HG03432 (cell line): ENCODE data around the gene FDPS.
A peak's percentile ranks its signal among the peaks of the same experiment; 100 is the strongest.

Experiments
- ATAC-seq: cut with Tn5 transposase; IDR thresholded peaks from one replicate; pipeline ENCODE4 v1.9.1; 2021; ENCODE audit warnings: mild to moderate bottlenecking, moderate library complexity; ENCODE audit not compliant: unreplicated experiment

FDPS gene

DNA sequence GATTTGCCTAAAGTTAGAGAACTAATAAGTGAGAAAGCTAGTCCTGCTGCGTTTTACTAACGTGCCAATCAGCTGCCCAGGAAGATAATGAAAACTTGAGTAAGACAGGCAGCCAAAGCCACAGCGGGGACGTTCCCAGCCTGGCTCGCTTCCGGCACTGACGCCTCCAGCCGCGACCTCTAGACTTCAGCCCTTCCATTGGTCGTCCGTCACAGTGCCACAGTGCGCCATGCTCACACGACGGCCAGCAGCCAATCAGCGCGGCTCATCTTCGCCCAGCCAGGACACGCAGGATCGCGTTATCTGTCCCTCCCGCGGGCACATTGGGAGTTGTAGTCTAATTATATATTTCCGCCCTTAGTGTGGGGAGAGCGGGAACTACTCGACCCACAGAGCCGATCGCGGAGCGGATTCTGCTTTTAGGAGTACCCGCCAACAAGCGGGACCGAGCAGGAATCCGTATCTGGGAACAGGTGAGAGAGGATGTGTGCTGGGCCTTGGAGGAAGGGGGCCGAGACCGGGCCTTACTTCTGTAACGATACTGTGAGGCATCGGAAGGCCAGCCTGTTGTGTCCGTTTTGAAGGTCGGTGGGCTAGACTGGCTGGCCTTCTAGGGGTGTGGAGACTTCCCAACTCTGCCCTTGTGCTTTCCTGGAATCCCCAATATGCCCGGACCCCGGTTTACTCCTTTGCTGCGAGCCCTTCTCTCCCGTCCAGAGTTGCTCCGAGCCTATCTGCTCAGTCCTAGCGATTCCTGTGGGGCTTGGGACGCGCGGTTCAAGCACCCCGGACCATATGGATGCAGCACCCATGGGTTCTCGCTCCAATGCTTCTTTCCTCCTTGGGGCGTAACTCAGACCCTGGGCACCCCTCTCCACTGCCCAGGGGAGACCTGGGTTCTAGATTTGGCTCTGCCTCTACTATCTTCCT lies at the start of gene FDPS:
TSS of gene FDPS (plus strand) at position 374 of the 930 bp plus-strand sequence. CDS start 924 bp downstream, outside the sequence.
- peak; percentile 94 for ATAC-seq

DNA sequence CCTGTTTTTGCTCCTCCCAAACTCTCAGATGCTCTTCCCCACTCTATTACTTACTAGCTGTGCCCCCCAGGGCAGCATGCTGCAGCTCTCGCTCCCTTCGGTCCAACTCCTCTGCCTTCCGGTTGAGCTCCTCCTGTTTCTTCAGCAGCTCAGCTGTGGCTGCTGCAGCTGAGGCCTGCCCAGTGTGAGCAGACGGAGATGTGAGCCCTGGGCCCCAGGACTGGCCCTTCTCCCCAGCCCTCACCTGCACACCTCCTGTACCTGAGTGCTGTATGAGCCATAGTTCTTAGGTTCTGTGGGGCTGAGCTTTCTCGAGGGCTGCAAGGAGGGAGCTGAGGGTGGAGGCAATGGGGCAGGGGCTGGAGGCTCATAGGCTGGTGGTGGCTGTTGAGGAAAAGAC lies 48.4 kb upstream of the FDPS start:
- no peak for ATAC-seq

DNA sequence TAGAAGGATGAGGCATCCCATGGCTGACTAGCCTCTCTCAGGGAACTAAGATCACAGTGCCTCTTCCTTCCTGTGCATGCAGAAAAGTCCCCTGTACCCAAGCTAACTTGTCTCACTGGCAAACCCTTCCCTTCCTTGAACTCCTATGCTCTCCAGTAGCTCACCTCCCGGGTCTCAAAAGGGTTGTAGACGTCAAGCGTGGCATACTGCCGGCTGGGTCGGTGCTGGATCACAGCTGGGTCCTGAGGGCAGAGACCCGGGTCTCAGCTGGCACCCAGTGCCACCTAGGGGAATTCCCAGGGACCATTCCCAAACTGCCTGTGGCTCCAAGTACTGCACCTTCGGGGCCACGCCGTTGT lies 47.2 kb upstream of the FDPS start:
- ATAC-seq: peak; percentile 8

- peak; percentile 86 for ATAC-seq
Measured at GRCh38 chr1:155261852-155262673, 46.6 kb upstream of the FDPS start, which contains the start of gene SCAMP3. TSS of gene SCAMP3 (minus strand) at chr1:155262360. CDS start at chr1:155262151, 209 bp downstream.

DNA sequence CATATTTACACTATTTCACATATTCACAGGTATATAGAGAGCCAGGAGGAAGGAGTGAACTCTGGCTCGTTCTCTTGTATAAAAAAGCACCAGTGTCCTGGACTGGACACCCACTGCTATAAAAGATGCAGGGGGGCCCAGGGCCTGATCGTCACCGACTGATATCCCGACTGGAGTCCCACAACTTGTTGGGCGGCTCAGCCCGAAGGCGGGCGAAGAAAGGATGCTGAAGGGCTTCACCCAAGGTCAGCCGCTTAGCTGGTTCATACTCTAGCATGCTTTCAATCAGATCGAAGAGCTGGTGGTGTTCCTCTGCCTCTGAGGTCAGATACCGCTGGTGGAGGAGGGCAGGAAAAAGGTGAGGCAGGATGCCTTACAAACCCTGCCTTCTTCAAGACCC lies 45.6 kb upstream of the FDPS start:
- no peak for ATAC-seq

- ATAC-seq: no peak
Measured at GRCh38 chr1:155266553-155266952, 42.1 kb upstream of the FDPS start.

DNA sequence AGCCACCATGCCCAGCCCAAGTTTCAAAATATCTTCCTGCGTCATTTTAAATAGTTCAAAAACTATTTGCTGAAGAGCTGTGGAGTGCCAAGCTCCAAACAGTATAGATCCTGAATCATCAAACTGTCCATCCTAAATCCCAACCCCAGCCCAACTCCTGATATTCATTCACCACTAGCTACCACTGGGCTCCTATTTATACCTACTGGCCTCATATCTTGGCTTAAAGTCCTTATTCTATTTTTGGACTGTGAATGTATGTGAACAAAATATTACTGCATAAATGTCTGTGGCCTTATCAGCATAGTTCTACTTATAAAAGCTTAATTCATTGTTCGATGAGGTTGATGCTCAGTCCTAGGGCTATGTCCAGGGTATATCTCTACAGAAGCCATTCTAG lies 41.3 kb upstream of the FDPS start:
- no peak for ATAC-seq

DNA sequence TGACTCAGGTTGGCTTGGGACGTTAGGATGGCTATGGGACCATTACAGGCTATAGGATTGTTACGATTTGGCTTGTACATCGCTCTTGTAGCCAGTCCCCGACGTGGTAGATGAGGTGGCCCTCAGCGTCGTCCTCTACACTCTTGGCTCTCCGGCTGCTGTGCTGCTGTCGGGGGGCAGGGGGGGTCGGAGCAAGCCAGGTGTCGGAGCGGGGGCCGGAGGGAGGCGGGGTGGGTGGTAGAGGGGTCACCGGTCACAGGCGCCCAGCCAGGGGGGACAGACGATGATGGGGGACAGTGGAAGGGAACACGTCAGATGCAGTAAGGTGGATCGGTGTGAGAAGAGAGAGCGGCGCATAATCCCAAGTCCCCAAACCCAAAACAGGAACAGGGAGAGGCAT lies 40.0 kb upstream of the FDPS start:
- ATAC-seq: no peak

GRCh38 chr1:155269381-155269780 lies 39.3 kb upstream of the FDPS start:
- no peak for ATAC-seq

DNA sequence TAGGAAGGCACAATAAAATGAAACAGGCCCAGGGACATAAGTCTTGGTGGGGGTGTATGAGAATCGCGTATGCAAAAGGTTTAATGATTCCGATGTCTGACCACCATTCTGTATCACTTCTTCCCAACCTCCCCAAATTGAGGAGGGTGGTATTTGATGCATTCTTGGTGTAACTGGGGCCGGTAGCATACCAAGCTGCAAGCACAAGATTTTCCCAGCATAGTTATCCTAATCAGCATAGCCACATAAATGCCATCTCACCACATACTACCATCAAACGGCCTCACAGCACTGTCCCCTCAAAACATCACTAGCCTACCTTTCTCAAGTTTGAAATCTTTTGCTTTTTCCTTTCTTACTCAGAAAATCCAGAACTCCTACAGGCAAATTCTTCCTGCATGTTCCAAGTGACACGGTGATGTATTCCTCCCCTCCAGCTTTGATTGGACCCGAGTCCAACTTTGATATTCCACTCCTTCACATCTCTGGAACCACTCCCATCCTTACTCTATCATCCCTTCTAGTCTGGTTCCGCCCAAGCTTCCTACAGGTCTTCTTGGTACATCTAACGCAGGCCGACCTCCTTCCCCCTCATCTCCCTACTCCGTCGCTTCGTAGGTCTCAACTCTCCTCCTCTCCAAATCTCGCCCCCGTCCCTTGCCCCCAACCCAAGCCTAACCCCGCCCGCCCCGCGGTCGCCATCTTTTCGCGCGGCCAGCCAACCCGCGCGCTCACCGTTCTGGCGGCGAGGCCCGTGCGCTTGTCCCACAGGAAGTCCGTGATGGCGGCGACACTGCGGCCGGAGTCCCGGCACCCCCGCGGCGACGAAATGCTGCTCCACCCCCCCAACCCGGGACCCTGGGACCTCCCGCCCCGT lies 36.0 kb upstream of the FDPS start:
- peak; percentile 40 for ATAC-seq

- ATAC-seq: peak; percentile 78
Measured at GRCh38 chr1:155273343-155274245, 35.1 kb upstream of the FDPS start, which contains the start of gene CLK2. TSS of gene CLK2 (minus strand) at chr1:155273504. CDS start at chr1:155270977, 2,527 bp downstream.

- ATAC-seq: peak; percentile 66
Measured at GRCh38 chr1:155277070-155277901, 31.4 kb upstream of the FDPS start, which contains the start of gene HCN3. TSS of gene HCN3 (plus strand) at chr1:155277463. CDS start at chr1:155277591, 128 bp downstream.

GRCh38 chr1:155277902-155278688 lies 30.6 kb upstream of the FDPS start:
- peak; percentile 2 for ATAC-seq

- no peak for ATAC-seq
Measured at GRCh38 chr1:155278689-155279160, 29.9 kb upstream of the FDPS start.

DNA sequence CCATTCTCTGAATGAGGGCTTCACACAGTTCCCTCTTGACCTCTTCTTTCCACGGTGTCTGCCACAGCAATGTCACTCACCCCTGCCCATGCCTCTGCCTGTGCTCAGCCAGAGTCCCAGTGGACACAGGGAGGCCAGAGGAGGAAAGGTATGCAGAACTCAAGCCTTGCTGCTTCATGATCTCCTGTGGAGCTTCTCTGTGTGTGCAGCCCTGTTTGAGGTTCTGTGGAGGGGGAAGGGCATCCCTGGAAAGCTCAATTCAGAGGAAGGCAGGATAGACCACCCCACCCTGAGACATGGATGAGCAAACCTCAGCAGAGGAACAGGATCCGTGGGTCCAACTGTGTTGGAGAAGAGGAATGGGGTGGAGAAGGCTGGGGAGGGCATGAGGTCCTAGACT lies 29.4 kb upstream of the FDPS start:
- ATAC-seq: no peak

GRCh38 chr1:155282488-155283091 lies 26.1 kb upstream of the FDPS start:
- ATAC-seq: no peak

DNA sequence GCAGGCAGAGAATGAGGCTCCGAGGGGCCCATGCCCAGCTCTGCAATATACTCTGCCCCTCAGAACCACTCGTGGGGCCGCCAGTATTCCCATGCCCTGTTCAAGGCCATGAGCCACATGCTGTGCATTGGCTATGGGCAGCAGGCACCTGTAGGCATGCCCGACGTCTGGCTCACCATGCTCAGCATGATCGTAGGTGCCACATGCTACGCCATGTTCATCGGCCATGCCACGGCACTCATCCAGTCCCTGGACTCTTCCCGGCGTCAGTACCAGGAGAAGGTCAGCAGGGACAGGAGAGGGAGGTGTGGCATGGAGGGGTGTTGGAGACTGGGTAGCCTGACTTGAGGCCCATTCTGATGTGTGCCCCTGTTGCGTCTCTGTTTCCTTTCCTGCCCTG lies 24.2 kb upstream of the FDPS start:
- ATAC-seq: no peak
